K562 (cell line): ENCODE results near the gene IFI30. TPM values are rescaled to one million over a fixed set of nuclear protein-coding genes. Genes with fewer than 3 reads are reported as not detected.

Experiments
- CBX8 ChIP-seq: fragments of 200-600 bp; sonication (generic); IDR thresholded peaks from 2 replicates; pipeline ENCODE4 v1.6.1; 2012; ENCODE audit warnings: borderline replicate concordance, mixed run types, low read depth, mild to moderate bottlenecking, moderate library complexity, mixed read lengths, low read length, control low read depth, inconsistent platforms; ENCODE audit not compliant: poor library complexity, severe bottlenecking; ENCODE audit errors: extremely low read depth
- NEUROD1 ChIP-seq: fragments of 150-350 bp; IDR thresholded peaks from 2 replicates; pipeline ENCODE4 v1.6.1; 2014; ENCODE audit warnings: borderline replicate concordance, low read length, low read depth; ENCODE audit not compliant: partially characterized antibody
- RBFOX2 ChIP-seq: fragments of 200-400 bp; formaldehyde crosslinking; IDR thresholded peaks from 2 replicates; pipeline ENCODE4 v1.6.1; 2017; ENCODE audit warnings: low read depth, mild to moderate bottlenecking, low read length, moderate library complexity
- RBM14 ChIP-seq: fragments of 200-400 bp; formaldehyde crosslinking; IDR thresholded peaks from 2 replicates; pipeline ENCODE4 v1.6.1; 2018; ENCODE audit warnings: low read depth, mild to moderate bottlenecking, low read length, moderate library complexity, borderline replicate concordance; ENCODE audit not compliant: insufficient read depth
- SMARCB1 ChIP-seq: IDR thresholded peaks from 2 replicates; pipeline ENCODE4 v1.6.1; 2011; ENCODE audit warnings: improper control_type of control experiment, low read depth; ENCODE audit not compliant: insufficient read length
- SP2 ChIP-seq: IDR thresholded peaks from 2 replicates; pipeline ENCODE4 v1.6.1; 2011; ENCODE audit warnings: mild to moderate bottlenecking, low read depth, low read length, moderate library complexity; ENCODE audit not compliant: poor library complexity, severe bottlenecking; ENCODE audit errors: extremely low read depth
- polyA plus RNA-seq, 8 experiments: library from polyadenylated mRNA; depleted of rRNA in 4 of 8; stranded (reverse) in 5 of 8; unstranded in 3 of 8; fragments of >200 nt; fragmentation: Nextera tagmentation in 2 of 8; fragmentation: Illumina TruSeq in 1 of 8; extraction: Ambion mirVana in 2 of 8; extraction: Trizol in 1 of 8; gene quantifications; 2 replicates each; pipeline versions ENCODE4 v1.2.1 to v1.2.3, GENCODE V29; 2011 to 2014; ENCODE audit warnings: inconsistent platforms in 1 of 8, missing spikeins in 1 of 8
- total RNA-seq, 7 experiments: library from RNA; depleted of rRNA in 6 of 7; stranded (reverse); fragments of >200 nt in 6 of 7; fragmentation: Illumina TruSeq in 2 of 7; extraction: Trizol in 2 of 7; gene quantifications; 2 replicates each; pipeline versions ENCODE4 v1.2.1 to v1.2.3, GENCODE V29; 2011 to 2021; ENCODE audit warnings: low replicate concordance in 1 of 7
- TF ChIP-seq, protein P1 (sequence below): sonication (generic); formaldehyde crosslinking; IDR thresholded peaks from 2 replicates; pipeline ENCODE4 v1.8.0; 2022; ENCODE audit warnings: mild to moderate bottlenecking, missing genetic modification reagents
- TF ChIP-seq, protein P2 (sequence below), 2 experiments: fragments of 450-650 bp; IDR thresholded peaks; 2 replicates each; pipeline ENCODE4 v1.6.1; 2016
- TF ChIP-seq, protein P3 (sequence below): fragments of 150-350 bp; IDR thresholded peaks from 2 replicates; pipeline ENCODE4 v1.6.1; 2014; ENCODE audit warnings: low read depth, mild to moderate bottlenecking, low read length, borderline replicate concordance

Gene IFI30
- total and polyA plus RNA-seq, 9 of the 15 experiments (the other 6 are each of a cell fraction or from before 2014, with no cell fraction given), result 63.7 to 430 (median 109) TPM

DNA sequence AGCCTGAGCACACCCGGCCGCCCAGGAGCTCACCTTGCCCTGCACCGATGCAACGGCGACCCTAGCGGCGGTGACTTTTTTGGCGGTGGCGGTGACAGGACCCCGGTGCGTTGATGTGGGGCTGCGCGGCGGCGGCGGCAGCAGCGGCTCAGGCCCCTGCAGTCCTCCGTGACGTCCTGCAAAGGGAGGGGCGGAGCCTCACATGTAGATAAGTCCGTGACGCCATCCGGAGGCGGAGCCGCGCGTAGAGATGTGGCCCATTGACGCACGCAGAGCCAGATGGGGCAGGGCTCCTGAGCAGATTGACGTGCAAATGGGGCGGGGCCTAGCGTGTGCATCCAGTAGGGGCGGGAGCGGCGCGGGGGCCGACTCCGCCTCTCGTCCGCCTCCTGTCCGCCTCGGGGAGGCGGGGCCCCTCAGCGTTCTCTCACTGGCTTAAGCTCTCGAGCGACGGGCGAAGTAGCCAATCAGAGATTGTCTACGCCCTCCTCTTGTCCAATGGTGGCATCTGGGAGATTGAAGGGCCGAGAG, 30.3 kb downstream of the IFI30 start, which contains the start of gene RAB3A (continued):
- TF ChIP-seq, protein P1, sequence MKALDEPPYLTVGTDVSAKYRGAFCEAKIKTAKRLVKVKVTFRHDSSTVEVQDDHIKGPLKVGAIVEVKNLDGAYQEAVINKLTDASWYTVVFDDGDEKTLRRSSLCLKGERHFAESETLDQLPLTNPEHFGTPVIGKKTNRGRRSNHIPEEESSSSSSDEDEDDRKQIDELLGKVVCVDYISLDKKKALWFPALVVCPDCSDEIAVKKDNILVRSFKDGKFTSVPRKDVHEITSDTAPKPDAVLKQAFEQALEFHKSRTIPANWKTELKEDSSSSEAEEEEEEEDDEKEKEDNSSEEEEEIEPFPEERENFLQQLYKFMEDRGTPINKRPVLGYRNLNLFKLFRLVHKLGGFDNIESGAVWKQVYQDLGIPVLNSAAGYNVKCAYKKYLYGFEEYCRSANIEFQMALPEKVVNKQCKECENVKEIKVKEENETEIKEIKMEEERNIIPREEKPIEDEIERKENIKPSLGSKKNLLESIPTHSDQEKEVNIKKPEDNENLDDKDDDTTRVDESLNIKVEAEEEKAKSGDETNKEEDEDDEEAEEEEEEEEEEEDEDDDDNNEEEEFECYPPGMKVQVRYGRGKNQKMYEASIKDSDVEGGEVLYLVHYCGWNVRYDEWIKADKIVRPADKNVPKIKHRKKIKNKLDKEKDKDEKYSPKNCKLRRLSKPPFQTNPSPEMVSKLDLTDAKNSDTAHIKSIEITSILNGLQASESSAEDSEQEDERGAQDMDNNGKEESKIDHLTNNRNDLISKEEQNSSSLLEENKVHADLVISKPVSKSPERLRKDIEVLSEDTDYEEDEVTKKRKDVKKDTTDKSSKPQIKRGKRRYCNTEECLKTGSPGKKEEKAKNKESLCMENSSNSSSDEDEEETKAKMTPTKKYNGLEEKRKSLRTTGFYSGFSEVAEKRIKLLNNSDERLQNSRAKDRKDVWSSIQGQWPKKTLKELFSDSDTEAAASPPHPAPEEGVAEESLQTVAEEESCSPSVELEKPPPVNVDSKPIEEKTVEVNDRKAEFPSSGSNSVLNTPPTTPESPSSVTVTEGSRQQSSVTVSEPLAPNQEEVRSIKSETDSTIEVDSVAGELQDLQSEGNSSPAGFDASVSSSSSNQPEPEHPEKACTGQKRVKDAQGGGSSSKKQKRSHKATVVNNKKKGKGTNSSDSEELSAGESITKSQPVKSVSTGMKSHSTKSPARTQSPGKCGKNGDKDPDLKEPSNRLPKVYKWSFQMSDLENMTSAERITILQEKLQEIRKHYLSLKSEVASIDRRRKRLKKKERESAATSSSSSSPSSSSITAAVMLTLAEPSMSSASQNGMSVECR (CRISPR knock-in tag), result peak; percentile 55; the same call in 1 of the 2 replicates
- peak; percentile 99 for TF ChIP-seq NEUROD1
- TF ChIP-seq SMARCB1, result no peak
- TF ChIP-seq SP2, result peak; percentile 95
- no peak for TF ChIP-seq CBX8
- TF ChIP-seq, protein P2, sequence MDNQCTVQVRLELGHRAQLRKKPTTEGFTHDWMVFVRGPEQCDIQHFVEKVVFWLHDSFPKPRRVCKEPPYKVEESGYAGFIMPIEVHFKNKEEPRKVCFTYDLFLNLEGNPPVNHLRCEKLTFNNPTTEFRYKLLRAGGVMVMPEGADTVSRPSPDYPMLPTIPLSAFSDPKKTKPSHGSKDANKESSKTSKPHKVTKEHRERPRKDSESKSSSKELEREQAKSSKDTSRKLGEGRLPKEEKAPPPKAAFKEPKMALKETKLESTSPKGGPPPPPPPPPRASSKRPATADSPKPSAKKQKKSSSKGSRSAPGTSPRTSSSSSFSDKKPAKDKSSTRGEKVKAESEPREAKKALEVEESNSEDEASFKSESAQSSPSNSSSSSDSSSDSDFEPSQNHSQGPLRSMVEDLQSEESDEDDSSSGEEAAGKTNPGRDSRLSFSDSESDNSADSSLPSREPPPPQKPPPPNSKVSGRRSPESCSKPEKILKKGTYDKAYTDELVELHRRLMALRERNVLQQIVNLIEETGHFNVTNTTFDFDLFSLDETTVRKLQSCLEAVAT (IDR thresholded peaks at IDR 0.05), result peak in 1 of 2 experiments; percentile 95; a peak in 2 of 4 replicates
- 0 out of 2 replicates have a peak, but pooled peaks have one; percentile 43 for TF ChIP-seq RBM14
- 0 out of 2 replicates have a peak, but pooled peaks have one; percentile 20 for TF ChIP-seq RBFOX2
- TF ChIP-seq, protein P3, sequence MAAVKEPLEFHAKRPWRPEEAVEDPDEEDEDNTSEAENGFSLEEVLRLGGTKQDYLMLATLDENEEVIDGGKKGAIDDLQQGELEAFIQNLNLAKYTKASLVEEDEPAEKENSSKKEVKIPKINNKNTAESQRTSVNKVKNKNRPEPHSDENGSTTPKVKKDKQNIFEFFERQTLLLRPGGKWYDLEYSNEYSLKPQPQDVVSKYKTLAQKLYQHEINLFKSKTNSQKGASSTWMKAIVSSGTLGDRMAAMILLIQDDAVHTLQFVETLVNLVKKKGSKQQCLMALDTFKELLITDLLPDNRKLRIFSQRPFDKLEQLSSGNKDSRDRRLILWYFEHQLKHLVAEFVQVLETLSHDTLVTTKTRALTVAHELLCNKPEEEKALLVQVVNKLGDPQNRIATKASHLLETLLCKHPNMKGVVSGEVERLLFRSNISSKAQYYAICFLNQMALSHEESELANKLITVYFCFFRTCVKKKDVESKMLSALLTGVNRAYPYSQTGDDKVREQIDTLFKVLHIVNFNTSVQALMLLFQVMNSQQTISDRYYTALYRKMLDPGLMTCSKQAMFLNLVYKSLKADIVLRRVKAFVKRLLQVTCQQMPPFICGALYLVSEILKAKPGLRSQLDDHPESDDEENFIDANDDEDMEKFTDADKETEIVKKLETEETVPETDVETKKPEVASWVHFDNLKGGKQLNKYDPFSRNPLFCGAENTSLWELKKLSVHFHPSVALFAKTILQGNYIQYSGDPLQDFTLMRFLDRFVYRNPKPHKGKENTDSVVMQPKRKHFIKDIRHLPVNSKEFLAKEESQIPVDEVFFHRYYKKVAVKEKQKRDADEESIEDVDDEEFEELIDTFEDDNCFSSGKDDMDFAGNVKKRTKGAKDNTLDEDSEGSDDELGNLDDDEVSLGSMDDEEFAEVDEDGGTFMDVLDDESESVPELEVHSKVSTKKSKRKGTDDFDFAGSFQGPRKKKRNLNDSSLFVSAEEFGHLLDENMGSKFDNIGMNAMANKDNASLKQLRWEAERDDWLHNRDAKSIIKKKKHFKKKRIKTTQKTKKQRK, result peak; percentile 90
